ENCODE data around the gene ARF6.

GRCh38 chr14:49862089-49862673 is 30.7 kb upstream of the ARF6 start:
- TF ChIP-seq TARDBP (IDR thresholded peaks at IDR 0.05; ENCODE audit: borderline replicate concordance) (peak; percentile 80; the same call in 1 of the 2 replicates), ATF7 (IDR thresholded peaks at IDR 0.05; ENCODE audit: low read depth) (no peak), RFX5 (IDR thresholded peaks at IDR 0.05; ENCODE audit: low read depth, low read length) (no peak), ATF3 (IDR thresholded peaks at IDR 0.05; ENCODE audit: borderline replicate concordance, extremely low read depth, low read depth, low read length) (peak; percentile 71; the same call in 1 of the 2 replicates), MYC (IDR thresholded peaks at IDR 0.05; ENCODE audit: insufficient read depth, insufficient read length, insufficient replicate concordance, low read length, severe bottlenecking) (no peak), USF2 (IDR thresholded peaks at IDR 0.05; ENCODE audit: borderline replicate concordance, low read depth, low read length) (no peak), KAT2A (conservative IDR thresholded peaks at IDR 0.05; ENCODE audit: control insufficient read depth, low read depth, low read length) (no peak), JUNB (IDR thresholded peaks at IDR 0.05) (no peak; the same call in 1 of the 2 replicates), CTCF (IDR thresholded peaks at IDR 0.05 in 2 of 3, conservative IDR thresholded peaks at IDR 0.05 in 1 of 3; ENCODE audit: control insufficient read depth in 2 of 3, extremely low read depth in 1 of 3, insufficient read depth in 1 of 3, low read depth in 3 of 3, low read length in 3 of 3) (peak; percentile 100), SUZ12 (IDR thresholded peaks at IDR 0.05; ENCODE audit: unreplicated experiment) (peak; percentile 98)
